Nephron (organoid): ENCODE measurements around the gene RNF135.

Experiments used
- H3K27ac Mint-ChIP-seq, 3 experiments: 2 replicates each; pipeline ENCODE4 v1.8.0; 2020; ENCODE audit warnings: mixed read lengths in 3 of 3, mild to moderate bottlenecking in 2 of 3, moderate library complexity in 1 of 3
- H3K27me3 Mint-ChIP-seq: 2 replicates; pipeline ENCODE4 v1.8.0; 2021; ENCODE audit warnings: low read depth, mild to moderate bottlenecking, moderate library complexity, mixed read lengths
- H3K36me3 Mint-ChIP-seq: 2 replicates; pipeline ENCODE4 v1.8.0; 2020; ENCODE audit warnings: low read depth, mixed read lengths
- H3K4me1 Mint-ChIP-seq: 2 replicates; pipeline ENCODE4 v1.8.0; 2020; ENCODE audit warnings: mixed read lengths
- H3K4me3 Mint-ChIP-seq, 3 experiments: 2 replicates each; pipeline ENCODE4 v1.8.0; 2020; ENCODE audit warnings: mild to moderate bottlenecking in 3 of 3, mixed read lengths in 3 of 3, moderate library complexity in 2 of 3
- H3K9me3 Mint-ChIP-seq: 2 replicates; pipeline ENCODE4 v1.8.0; 2020; ENCODE audit warnings: mixed read lengths
- CTCF ChIP-seq, 3 experiments: fragments of 200-600 bp; sonication (generic); IDR thresholded peaks; one replicate each; pipeline ENCODE4 v1.5.0; 2021; ENCODE audit warnings: antibody characterized with exemption in 3 of 3; ENCODE audit not compliant: unreplicated experiment in 3 of 3

The RNF135 gene

GRCh38 chr17:30939051-30939689 is 31.7 kb upstream of the RNF135 start:
- no peaks in the 10 kb centered on the region for H3K4me1 Mint-ChIP-seq
- H3K4me3 Mint-ChIP-seq = no peak overlapping the region
- no peaks in the 10 kb centered on the region for H3K9me3 Mint-ChIP-seq
- H3K27me3 Mint-ChIP-seq = no peaks in the 10 kb centered on the region
- TF ChIP-seq CTCF (IDR thresholded peaks at IDR 0.05; ENCODE audit: unreplicated experiment in 3 of 3) = no peak
- H3K27ac Mint-ChIP-seq = no peak overlapping the region
- H3K36me3 Mint-ChIP-seq = no peaks in the 10 kb centered on the region

DNA sequence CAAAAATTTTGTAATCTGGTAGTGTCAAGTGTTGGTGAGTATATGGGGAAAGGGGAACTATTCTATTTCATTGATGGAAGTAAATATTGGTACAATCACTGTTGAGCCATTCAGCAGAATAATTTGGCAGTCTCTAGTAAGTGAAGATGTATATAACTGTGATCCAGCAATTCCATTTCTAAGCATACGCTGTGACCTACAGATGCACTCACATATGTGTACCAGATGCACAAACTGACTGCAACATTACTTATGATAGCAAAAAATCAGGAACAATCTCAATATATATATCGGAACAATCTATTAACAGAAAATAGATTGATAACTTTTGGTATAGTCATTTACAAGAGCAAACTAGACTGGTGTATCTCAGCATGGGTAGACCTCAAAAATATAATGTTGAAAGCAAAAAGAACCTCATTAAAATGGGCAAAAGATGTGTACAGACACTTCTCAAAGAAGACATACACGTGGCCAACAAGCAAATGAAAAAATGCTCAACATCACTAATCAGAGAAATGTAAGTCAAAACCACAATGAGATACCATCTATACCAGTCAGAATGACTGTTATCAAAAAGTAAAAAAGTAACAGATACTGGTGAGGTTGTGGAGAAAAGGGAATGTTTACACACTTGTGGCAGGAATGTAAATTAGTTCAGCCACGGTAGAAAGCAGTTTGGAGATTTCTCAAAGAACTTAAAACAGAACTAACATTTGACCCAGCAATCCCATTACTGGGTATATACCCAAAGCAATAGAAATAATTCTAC is 28.3 kb upstream of the RNF135 start:
- H3K27ac Mint-ChIP-seq = no peak overlapping the region
- no peaks in the 10 kb centered on the region for H3K9me3 Mint-ChIP-seq
- no peaks in the 10 kb centered on the region for H3K27me3 Mint-ChIP-seq
- H3K36me3 Mint-ChIP-seq = no peaks in the 10 kb centered on the region
- no peaks in the 10 kb centered on the region for H3K4me1 Mint-ChIP-seq
- TF ChIP-seq CTCF (IDR thresholded peaks at IDR 0.05; ENCODE audit: unreplicated experiment in 3 of 3) = no peak
- no peak overlapping the region for H3K4me3 Mint-ChIP-seq

- no peak overlapping the region for H3K4me3 Mint-ChIP-seq
- H3K27me3 Mint-ChIP-seq = no peaks in the 10 kb centered on the region
Observed at GRCh38 chr17:30947796-30948195, 23.0 kb upstream of the RNF135 start.

GRCh38 chr17:30950189-30950588 is 20.6 kb upstream of the RNF135 start:
- no peaks in the 10 kb centered on the region for H3K4me1 Mint-ChIP-seq
- peaks cover 3% of the 10 kb centered on the region for H3K27me3 Mint-ChIP-seq
- H3K27ac Mint-ChIP-seq = peak overlapping the region in 2 of 3 experiments; percentile 41 to 72
- no peaks in the 10 kb centered on the region for H3K9me3 Mint-ChIP-seq
- no peak for TF ChIP-seq CTCF (IDR thresholded peaks at IDR 0.05; ENCODE audit: unreplicated experiment in 3 of 3)
- no peaks in the 10 kb centered on the region for H3K36me3 Mint-ChIP-seq
- H3K4me3 Mint-ChIP-seq = no peak overlapping the region

More at GRCh38 chr17:30947796-30948195, 23.0 kb upstream of the RNF135 start:
- no peak for TF ChIP-seq CTCF (IDR thresholded peaks at IDR 0.05; ENCODE audit: unreplicated experiment in 3 of 3)
- no peaks in the 10 kb centered on the region for H3K36me3 Mint-ChIP-seq
- H3K9me3 Mint-ChIP-seq = no peaks in the 10 kb centered on the region
- H3K27ac Mint-ChIP-seq = no peak overlapping the region
- H3K4me1 Mint-ChIP-seq = no peaks in the 10 kb centered on the region

DNA sequence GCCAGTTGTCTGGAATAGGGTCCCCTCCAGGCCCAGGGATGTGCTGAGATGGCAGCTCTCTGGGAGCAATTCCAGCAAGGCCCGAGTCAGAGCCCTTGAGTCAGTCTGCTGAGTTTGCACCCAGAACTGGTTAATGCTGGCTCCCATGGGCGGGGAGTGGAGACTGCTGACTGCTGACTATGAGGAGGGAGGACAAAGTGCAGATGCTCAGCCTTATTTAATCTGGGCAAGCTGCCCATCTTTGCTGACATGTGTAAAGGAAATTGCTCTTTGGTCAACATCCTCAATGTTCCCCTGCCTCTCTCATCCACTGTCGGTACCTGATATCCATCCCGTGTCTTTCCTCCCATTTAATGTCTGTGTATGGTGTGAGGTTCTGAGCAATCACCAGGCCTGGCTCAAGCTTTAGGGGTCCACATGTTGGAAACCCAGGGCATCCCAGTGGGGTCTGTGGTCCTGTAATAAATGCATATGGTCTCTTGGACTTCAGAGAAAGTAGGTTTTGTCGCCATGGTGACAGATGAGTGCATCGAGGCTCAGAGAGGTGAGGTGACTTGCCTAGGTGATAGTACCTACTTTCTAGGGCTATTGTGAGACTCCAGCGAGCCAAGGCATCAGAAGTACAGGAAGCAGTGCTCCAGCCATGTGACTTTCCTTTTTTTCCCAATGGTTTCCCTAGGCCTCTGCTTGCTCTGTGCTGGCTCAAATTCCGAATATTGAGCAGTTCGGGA is 20.0 kb upstream of the RNF135 start:
- Mint-ChIP-seq H3K27me3 (peaks cover 3% of the 10 kb centered on the region), H3K36me3 (no peaks in the 10 kb centered on the region), H3K27ac (peak overlapping the region; percentile 33 to 72 (median 41)), H3K9me3 (no peaks in the 10 kb centered on the region), H3K4me1 (no peaks in the 10 kb centered on the region), H3K4me3 (no peak overlapping the region)
- TF ChIP-seq CTCF (IDR thresholded peaks at IDR 0.05; ENCODE audit: unreplicated experiment in 3 of 3) = no peak
